HCT116 (cell line): Measurements from ENCODE around the gene PLA2G2C.

Experiments used
- CBX3 ChIP-seq: IDR thresholded peaks from 2 replicates; pipeline ENCODE4 v1.6.1; 2012; ENCODE audit warnings: low read depth
- EZH2 ChIP-seq: fragments of 200-600 bp; sonication (generic); IDR thresholded peaks from 2 replicates; pipeline ENCODE4 v1.6.1; 2017; ENCODE audit warnings: antibody characterized with exemption, mixed run types
- FOSL1 ChIP-seq: IDR thresholded peaks from 2 replicates; pipeline ENCODE4 v1.6.1; 2012; ENCODE audit warnings: low read depth
- POLR2A ChIP-seq: IDR thresholded peaks from 2 replicates; pipeline ENCODE4 v1.7.0; 2011; ENCODE audit warnings: borderline replicate concordance; ENCODE audit not compliant: insufficient read depth, insufficient read length; ENCODE audit errors: extremely low read depth
- POLR2AphosphoS5 ChIP-seq: IDR thresholded peaks from 2 replicates; pipeline ENCODE4 v1.6.1; 2011; ENCODE audit warnings: mild to moderate bottlenecking, low read depth, low read length, moderate library complexity
- RAD21 ChIP-seq: IDR thresholded peaks from 2 replicates; pipeline ENCODE4 v1.6.1; 2012; ENCODE audit warnings: low read depth, mild to moderate bottlenecking
- TF ChIP-seq, protein P1 (sequence below), 3 experiments: fragments of 200-600 bp in 1 of 3; sonication (generic) in 1 of 3; IDR thresholded peaks in 2 of 3; conservative IDR thresholded peaks in 1 of 3; 2 replicates each; pipeline ENCODE4 v1.5.1; 2012 to 2017; ENCODE audit warnings: low read depth in 2 of 3, low read length in 2 of 3, antibody characterized with exemption in 1 of 3, borderline replicate concordance in 1 of 3, control low read depth in 1 of 3, mild to moderate bottlenecking in 1 of 3, mixed read lengths in 1 of 3, mixed run types in 1 of 3, moderate library complexity in 1 of 3; ENCODE audit not compliant: insufficient read depth in 1 of 3
- TF ChIP-seq, protein P2 (sequence below): IDR thresholded peaks from 2 replicates; pipeline ENCODE4 v1.6.1; 2012
- TF ChIP-seq, protein P3 (sequence below): IDR thresholded peaks from 2 replicates; pipeline ENCODE4 v1.6.1; 2012

DNA sequence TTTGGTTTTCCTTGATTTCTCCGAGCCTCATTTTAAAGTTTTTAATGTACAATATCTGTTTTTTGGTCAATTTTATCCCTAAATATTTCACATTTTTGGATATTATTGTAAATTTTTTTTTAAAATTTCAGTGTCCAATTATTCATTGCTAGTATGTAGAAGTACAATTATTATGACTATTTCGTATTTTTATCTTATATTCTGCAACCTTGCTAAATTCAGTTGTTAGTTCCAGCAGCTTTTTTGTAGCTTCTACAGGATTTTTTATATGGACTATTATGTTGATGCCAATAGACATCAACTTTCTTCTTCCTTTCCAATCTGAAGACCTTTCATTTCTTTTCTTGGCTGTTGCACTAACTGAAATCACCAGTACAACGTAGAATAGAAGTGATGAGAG, 51.3 kb downstream of the PLA2G2C start:
- TF ChIP-seq RAD21 (no peak), POLR2A (no peak), EZH2 (no peak), POLR2AphosphoS5 (no peak), CBX3 (no peak), FOSL1 (no peak)
- TF ChIP-seq, protein P1, sequence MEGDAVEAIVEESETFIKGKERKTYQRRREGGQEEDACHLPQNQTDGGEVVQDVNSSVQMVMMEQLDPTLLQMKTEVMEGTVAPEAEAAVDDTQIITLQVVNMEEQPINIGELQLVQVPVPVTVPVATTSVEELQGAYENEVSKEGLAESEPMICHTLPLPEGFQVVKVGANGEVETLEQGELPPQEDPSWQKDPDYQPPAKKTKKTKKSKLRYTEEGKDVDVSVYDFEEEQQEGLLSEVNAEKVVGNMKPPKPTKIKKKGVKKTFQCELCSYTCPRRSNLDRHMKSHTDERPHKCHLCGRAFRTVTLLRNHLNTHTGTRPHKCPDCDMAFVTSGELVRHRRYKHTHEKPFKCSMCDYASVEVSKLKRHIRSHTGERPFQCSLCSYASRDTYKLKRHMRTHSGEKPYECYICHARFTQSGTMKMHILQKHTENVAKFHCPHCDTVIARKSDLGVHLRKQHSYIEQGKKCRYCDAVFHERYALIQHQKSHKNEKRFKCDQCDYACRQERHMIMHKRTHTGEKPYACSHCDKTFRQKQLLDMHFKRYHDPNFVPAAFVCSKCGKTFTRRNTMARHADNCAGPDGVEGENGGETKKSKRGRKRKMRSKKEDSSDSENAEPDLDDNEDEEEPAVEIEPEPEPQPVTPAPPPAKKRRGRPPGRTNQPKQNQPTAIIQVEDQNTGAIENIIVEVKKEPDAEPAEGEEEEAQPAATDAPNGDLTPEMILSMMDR (IDR thresholded peaks at IDR 0.05 in 2 of 3, conservative IDR thresholded peaks at IDR 0.05 in 1 of 3; ENCODE audit: borderline replicate concordance in 1 of 3, insufficient read depth in 1 of 3, low read depth in 2 of 3, low read length in 2 of 3) = no peak
- TF ChIP-seq, protein P2, sequence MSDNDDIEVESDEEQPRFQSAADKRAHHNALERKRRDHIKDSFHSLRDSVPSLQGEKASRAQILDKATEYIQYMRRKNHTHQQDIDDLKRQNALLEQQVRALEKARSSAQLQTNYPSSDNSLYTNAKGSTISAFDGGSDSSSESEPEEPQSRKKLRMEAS = no peak
- TF ChIP-seq, protein P3, sequence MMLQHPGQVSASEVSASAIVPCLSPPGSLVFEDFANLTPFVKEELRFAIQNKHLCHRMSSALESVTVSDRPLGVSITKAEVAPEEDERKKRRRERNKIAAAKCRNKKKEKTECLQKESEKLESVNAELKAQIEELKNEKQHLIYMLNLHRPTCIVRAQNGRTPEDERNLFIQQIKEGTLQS = no peak
